Measurements from ENCODE around the gene PTPRC.

DNA sequence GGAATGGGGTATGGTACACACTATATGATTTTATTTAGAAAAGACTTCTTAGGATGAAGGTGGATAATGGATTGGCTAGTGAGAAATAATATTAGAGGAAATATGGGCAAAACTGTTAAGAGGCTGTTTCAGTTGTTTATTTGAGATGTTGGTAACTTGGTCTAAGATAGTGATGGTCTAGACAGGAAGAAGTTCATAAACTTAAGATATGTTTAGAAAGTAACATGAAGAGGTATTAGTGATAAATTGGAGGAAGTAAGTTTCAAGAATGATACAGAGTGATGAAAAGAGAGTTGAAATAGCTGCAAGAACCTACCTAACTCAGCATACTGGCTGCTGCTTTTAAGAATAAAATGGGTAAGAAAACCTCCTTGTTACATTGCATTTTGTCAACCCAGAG, 9.2 kb upstream of the PTPRC start:
- TF ChIP-seq, protein P1, sequence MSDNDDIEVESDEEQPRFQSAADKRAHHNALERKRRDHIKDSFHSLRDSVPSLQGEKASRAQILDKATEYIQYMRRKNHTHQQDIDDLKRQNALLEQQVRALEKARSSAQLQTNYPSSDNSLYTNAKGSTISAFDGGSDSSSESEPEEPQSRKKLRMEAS (IDR thresholded peaks at IDR 0.05; ENCODE audit: low read depth, low read length) = no peak
- TF ChIP-seq, protein P2, sequence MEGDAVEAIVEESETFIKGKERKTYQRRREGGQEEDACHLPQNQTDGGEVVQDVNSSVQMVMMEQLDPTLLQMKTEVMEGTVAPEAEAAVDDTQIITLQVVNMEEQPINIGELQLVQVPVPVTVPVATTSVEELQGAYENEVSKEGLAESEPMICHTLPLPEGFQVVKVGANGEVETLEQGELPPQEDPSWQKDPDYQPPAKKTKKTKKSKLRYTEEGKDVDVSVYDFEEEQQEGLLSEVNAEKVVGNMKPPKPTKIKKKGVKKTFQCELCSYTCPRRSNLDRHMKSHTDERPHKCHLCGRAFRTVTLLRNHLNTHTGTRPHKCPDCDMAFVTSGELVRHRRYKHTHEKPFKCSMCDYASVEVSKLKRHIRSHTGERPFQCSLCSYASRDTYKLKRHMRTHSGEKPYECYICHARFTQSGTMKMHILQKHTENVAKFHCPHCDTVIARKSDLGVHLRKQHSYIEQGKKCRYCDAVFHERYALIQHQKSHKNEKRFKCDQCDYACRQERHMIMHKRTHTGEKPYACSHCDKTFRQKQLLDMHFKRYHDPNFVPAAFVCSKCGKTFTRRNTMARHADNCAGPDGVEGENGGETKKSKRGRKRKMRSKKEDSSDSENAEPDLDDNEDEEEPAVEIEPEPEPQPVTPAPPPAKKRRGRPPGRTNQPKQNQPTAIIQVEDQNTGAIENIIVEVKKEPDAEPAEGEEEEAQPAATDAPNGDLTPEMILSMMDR (IDR thresholded peaks at IDR 0.05; ENCODE audit: low read depth, low read length) = no peak

All from NB4 (cell line).